Neural progenitor cell (in vitro differentiated cells): ENCODE measurements around the gene PDAP1.

Experiments
- CTCF ChIP-seq: fragments of 200-600 bp; sonication (generic); IDR thresholded peaks from 2 replicates; pipeline ENCODE4 v1.5.1; 2017; ENCODE audit warnings: antibody characterized with exemption, mild to moderate bottlenecking
- EZH2 ChIP-seq: fragments of 200-600 bp; sonication (generic); IDR thresholded peaks from 2 replicates; pipeline ENCODE4 v1.6.1; 2017; ENCODE audit warnings: antibody characterized with exemption, mild to moderate bottlenecking, moderate library complexity

GRCh38 chr7:99357701-99358490 is 50.5 kb downstream of the PDAP1 start:
- TF ChIP-seq CTCF (no peak), EZH2 (no peak)
